ENCODE measurements around the gene SLC4A7. TPM values are rescaled to one million over a fixed set of nuclear protein-coding genes. Genes with fewer than 3 reads are reported as not detected.

Gene SLC4A7
- polyA plus RNA-seq, 1 donor: 14.6 TPM

DNA sequence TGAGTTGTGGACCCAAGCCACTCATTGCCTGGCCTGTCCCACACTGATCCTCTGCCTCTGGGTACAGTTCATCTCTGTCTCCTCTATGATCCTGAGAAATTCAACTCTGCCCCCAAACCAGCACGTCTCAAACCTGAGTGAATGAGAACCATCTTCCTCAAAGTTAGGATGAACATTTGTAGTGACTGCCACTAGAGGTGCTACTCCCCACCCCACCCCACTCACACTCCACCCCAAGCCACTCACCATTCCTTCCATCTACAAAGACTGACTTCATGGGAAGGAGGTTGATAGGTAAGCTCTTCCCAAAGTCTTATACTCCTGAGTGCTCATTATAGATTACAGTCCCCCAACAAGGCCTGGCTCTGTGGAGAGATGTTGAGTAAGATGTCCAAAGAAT lies 158.8 kb downstream of the SLC4A7 start:
- DNase-seq (ENCODE audit: low read depth): no peak

DNA sequence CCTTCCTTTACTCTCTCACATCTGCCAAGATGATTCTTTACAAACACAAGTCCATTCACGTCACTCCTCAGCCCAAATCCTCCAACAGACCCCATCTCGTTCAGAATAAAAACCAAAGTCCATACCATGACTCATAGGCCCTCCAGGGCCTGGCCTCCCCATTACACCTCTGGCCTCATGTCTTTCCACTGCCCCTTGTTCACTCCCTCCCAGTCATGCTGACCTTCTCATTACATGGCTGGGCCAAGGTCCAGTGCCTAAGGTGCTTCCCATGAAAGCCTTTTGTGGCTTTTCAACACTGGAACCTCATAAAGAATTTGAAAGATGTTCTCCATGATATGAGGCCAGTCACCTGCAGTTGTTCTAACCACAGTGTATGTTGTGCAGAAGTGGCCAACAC lies 159.5 kb downstream of the SLC4A7 start:
- no peak for DNase-seq (ENCODE audit: low read depth)

DNA sequence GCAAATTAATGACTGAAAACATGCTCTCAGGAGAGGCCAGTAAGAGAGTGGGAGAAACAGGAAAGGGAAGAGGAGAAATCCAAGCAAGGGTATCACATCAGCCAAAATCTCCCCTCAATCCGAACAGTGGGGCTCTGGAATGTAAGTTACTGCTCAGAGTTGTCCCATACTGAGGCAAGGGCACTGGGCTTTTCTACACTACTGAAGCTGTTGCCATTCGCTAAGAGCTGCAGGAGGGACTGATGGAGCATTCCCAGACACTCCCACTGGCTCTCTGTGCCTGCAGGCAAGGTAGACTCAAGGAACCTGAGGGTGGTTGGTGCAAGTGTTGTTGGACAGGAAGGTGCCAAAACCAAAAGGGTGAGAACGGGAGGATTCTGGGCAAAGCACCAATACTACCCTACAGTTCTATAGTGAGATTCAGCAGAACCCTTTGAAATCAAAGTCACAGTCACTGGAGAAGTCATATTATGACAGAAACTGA lies 161.1 kb downstream of the SLC4A7 start:
- DNase-seq (ENCODE audit: low read depth): no peak

Other genes starting within 250 kb of the SLC4A7 start
- 4.6 TPM for gene NEK10, start 115.0 kb downstream of the SLC4A7 start, polyA plus RNA-seq (ENCODE audit: insufficient read length)
- 0.24 TPM for gene EOMES, start 237.9 kb upstream of the SLC4A7 start, polyA plus RNA-seq (ENCODE audit: insufficient read length)

Data from forelimb muscle (tissue), 1 donor.